GM12801 (cell line): ENCODE measurements around the gene BMERB1.

ENCODE experiments used
- TF ChIP-seq, protein P1 (sequence below): IDR thresholded peaks from one replicate; pipeline ENCODE4 v1.5.1; 2011; ENCODE audit warnings: control low read depth; ENCODE audit not compliant: insufficient read length; ENCODE audit errors: extremely low read depth

BMERB1 gene

DNA sequence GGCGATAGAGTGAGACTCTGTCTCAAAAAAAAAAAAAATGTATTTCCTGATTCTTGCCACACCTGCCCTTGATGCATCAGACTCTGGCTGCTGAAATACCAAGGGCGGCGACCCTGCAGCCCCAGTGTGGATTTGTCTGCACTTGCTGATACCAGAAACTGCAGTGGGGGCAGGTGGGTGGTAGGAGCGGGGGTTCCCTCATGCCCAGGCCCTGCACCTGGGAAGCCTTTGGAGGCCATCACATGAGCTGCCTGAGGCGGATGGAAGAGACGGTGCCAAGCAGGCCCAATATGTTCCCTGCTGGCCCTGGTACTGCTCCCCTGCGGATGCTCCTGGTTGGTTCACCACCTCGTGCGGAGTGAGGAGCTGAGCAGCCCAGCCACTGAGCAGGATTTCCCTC, 157.9 kb downstream of the BMERB1 start:
- TF ChIP-seq, protein P1, sequence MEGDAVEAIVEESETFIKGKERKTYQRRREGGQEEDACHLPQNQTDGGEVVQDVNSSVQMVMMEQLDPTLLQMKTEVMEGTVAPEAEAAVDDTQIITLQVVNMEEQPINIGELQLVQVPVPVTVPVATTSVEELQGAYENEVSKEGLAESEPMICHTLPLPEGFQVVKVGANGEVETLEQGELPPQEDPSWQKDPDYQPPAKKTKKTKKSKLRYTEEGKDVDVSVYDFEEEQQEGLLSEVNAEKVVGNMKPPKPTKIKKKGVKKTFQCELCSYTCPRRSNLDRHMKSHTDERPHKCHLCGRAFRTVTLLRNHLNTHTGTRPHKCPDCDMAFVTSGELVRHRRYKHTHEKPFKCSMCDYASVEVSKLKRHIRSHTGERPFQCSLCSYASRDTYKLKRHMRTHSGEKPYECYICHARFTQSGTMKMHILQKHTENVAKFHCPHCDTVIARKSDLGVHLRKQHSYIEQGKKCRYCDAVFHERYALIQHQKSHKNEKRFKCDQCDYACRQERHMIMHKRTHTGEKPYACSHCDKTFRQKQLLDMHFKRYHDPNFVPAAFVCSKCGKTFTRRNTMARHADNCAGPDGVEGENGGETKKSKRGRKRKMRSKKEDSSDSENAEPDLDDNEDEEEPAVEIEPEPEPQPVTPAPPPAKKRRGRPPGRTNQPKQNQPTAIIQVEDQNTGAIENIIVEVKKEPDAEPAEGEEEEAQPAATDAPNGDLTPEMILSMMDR, result no peak

DNA sequence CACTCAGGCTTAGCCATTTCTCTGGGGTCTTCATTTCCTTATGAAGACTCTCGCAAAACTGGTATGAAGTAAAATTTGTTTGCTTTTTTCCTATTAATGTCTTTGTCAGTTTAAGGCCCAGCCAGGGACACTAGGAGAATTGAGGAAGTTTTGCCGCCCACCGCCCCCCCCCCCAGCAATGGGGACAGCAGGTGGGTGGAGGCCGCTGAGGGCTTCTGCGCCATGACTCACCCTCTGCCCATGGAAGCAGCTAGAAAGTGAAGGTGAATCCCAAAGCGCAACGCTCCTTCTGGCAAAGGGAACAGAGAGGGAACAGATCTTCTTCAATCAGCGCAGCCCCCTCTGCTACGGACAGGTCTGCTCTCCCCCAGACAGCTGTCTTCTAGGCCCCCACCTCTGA, 158.8 kb downstream of the BMERB1 start:
- TF ChIP-seq, protein P1, result no peak

DNA sequence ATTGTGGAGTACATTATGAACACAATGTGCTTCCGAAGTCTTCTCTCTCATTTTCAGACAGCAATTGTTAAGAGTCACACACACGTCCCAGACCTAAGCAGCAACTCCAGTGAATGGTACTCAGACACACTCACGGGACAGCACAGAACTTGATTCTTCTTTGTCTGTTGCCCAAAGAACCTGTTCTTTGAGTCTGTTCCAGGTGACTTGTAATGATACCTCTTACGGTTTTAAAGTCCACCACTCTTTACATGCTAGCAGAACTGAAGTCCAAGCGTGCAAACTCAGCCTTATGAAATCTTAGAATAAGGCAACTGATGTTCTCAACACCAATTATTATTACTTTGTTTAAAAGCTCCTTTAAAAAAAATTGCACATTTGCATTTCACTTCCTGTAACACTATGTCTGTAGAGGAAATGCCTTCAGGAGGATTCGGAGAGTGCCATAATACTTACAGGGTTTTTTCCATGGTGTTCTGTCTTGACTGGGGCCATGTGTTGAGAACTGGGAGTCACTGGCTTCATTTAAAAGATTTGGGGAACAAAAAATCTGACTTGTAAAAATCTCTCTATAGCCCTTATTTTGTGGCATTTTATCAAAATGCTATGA, 160.4 kb downstream of the BMERB1 start:
- TF ChIP-seq, protein P1, result no peak

DNA sequence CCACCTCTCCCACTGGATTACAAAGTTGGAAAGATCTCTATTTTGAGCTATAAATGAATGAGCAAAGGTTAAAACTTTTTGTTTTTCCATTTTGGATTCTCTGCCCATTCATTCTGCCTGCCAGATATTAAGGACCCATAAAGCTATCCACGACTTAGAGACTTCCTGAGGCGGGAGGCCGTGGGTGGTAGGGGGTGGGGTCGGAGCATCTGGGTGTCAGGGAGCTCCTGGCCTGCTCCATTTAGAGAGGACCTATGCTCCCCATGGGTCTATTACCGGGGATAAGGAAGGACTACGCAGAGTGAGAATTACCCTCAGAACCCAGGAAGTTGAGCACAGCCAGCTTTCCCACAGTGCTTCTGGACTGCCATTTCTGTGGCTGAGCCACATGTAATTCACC, 162.7 kb downstream of the BMERB1 start:
- TF ChIP-seq, protein P1, result no peak

DNA sequence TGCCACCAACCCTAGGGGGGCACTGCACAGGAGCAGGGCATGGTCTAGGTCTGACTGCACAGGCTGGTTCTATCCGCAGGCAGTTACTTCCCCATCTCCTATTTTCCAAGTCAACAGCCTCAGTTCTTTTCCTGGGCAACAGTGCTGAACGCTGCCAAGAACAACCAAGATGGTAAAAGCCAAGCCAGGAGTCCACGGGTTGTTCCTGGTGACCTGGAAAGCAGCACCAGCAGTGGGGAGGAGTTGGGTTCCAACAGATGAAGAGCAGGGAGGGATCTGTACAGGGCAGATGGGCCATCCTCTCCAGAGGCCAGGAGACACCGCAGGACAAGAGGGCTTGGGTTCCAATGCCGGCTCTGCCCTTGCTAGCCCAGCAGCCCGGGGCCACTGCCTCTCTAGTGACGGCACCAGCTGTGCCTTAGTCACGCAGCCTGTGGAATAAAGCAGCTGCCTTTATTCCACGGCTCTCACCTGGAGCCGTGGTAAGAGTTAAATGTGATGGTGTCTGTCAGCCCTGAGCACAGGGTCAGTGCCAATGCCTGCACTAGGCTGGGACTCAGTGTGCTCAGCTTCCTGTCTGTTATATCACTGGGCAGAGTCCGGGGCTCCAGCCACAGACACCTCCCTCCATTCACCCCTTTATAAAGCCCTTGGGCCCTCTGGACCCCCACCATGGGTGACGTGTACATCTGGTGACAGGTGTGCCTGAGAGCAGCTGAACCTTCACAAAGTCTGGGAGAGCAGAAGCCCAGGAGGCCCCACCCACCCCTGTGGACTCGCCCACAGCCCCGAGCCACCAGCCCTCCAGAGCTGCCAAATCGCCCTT, 163.6 kb downstream of the BMERB1 start:
- TF ChIP-seq, protein P1, result no peak

DNA sequence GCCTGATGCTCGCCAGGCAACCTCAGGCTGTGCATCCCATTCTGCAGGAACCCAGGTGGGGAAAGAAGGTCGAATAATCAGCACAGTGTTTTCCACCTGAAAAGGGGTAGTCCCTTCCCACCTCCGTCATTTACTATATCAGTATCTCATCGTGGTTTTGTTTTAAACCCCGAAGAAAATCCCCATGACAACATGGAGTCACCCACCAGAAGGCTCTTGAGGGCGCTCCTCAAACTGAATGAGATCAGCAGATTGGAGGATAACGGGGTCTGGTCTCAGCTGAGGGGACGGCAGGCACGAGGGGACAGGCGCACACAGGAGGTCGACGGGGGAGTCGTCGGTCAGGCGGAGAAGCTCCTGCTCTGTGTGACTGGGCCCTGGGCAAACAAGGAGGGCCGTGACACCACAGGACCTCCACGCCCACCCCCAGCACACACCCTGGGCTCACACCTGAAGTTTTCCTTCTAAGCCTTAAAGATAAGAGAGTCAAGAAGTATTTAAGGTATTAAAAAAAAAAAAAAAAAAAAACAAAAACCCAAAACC, 164.3 kb downstream of the BMERB1 start:
- TF ChIP-seq, protein P1, result no peak

DNA sequence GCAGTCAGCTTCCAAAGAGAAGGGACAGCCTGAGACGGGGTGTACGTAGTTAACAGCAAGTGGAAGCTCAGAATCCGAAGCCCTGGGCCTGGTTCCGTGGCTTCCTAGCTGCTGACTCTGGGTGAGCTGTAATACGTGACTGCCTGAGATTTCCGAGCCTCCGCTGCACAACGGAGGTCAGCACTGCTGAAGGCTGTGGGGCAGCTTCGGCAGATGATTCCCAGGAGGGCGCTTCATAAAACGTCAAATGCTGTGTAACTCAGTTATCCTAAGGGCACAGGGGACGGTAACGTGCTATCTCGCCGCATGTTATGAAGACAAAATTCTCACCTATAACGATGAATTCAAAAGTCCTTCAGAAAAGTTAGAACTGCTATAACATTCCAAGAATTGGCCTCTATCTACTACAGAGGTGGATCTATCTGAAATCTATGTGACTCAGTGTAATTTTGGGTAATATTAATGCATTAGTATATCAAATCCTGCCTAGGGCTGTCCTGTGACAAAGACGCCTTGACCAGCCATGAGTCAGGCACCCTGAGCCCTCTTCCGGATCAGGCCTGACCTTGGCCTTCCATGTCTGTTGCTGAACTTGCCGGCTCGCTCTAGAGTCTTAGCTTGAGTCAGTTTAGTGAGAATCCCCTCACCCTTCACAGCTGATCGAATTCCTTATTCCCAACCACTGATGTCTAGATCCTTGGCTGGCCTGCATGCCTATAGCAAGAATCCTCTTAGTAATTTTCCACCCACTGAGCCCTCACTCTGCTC, 165.1 kb downstream of the BMERB1 start:
- TF ChIP-seq, protein P1, result no peak
